Measurements from ENCODE around the gene DRICH1.
A peak's percentile ranks its signal among the peaks of the same experiment; 100 is the strongest.

GRCh38 chr22:23675502-23676415, 43.6 kb upstream of the DRICH1 start:
- TF ChIP-seq CTCF (IDR thresholded peaks at IDR 0.05; ENCODE audit: low read depth, low read length, missing input control) (no peak), ZBTB33 (IDR thresholded peaks at IDR 0.05) (no peak), MAX (IDR thresholded peaks at IDR 0.05) (no peak), RAD21 (IDR thresholded peaks at IDR 0.05) (no peak), SP1 (IDR thresholded peaks at IDR 0.05) (peak; percentile 47), TAF1 (conservative IDR thresholded peaks at IDR 0.05) (no peak), REST (IDR thresholded peaks at IDR 0.05) (no peak), GABPA (IDR thresholded peaks at IDR 0.05 in 1 of 2, conservative IDR thresholded peaks at IDR 0.05 in 1 of 2) (no peak), JUND (IDR thresholded peaks at IDR 0.05) (no peak)
